Mesodermal cell (in vitro differentiated cells): Measurements from ENCODE around the gene FGF23. TPM values are rescaled to one million over a fixed set of nuclear protein-coding genes. Genes with fewer than 3 reads are reported as not detected.

ENCODE experiments used
- H3K27ac ChIP-seq: 2 replicates; pipeline ENCODE4 v1.7.0; 2013; ENCODE audit warnings: mild to moderate bottlenecking, low read depth, low read length, moderate library complexity; ENCODE audit not compliant: severe bottlenecking
- H3K36me3 ChIP-seq: 2 replicates; pipeline ENCODE4 v1.7.1; 2013; ENCODE audit warnings: mild to moderate bottlenecking, low read length, moderate library complexity; ENCODE audit not compliant: control insufficient read depth, insufficient read depth
- H3K4me1 ChIP-seq: one replicate; pipeline ENCODE4 v1.7.1; 2013; ENCODE audit warnings: mild to moderate bottlenecking, low read length; ENCODE audit not compliant: insufficient read depth, control insufficient read depth, poor library complexity, severe bottlenecking
- H3K4me3 ChIP-seq: 2 replicates; pipeline ENCODE4 v1.7.0; 2013; ENCODE audit warnings: low read length, control low read depth, mild to moderate bottlenecking; ENCODE audit not compliant: insufficient read depth, poor library complexity, severe bottlenecking; ENCODE audit errors: extremely low read depth
- H3K9me3 ChIP-seq: 2 replicates; pipeline ENCODE4 v1.7.1; 2013; ENCODE audit warnings: mild to moderate bottlenecking, low read length, moderate library complexity; ENCODE audit not compliant: control insufficient read depth
- WGBS, 2 experiments: methylation state at CpG; one replicate each; pipeline ENCODE4 v1.1.5; 2013; ENCODE audit warnings: missing lambda C conversion rate in 2 of 2; ENCODE audit not compliant: insufficient coverage in 2 of 2; 5-methylcytosine and 5-hydroxymethylcytosine counted together
- polyA plus RNA-seq, 2 experiments: library from polyadenylated mRNA; stranded (reverse); fragments of 50-300 nt; gene quantifications; one replicate each; pipeline ENCODE4 v1.2.3, GENCODE V29; 2013

The FGF23 gene
- polyA plus RNA-seq (2013, experiment 1 of 2), result 1.4 TPM
- polyA plus RNA-seq (2013, experiment 2 of 2), result 0.91 TPM

GRCh38 chr12:4379405-4379804 lies at the start of gene FGF23:
Gene FGF23 (minus strand): TSS chr12:4379712. CDS start chr12:4379582, 130 bp downstream.
- no peak within 1 kb of the TSS for H3K27ac ChIP-seq
- no peaks in the 10 kb centered on the region for H3K9me3 ChIP-seq
- 19 to 34% methylated on average over 4 to 6 of the region's 7 CpGs for WGBS, 2 experiments
- no peaks in the 10 kb centered on the region for H3K4me1 ChIP-seq
- H3K36me3 ChIP-seq, result no peaks in the 10 kb centered on the region
- H3K4me3 ChIP-seq, result no peak within 1 kb of the TSS

- Histone ChIP-seq H3K9me3 (no peaks in the 10 kb centered on the region), H3K4me3 (no peak overlapping the region), H3K36me3 (no peaks in the 10 kb centered on the region), H3K4me1 (no peaks in the 10 kb centered on the region), H3K27ac (no peak overlapping the region)
- 89 to 90% methylated on average over 6 of the region's 6 CpGs for WGBS, 2 experiments
Measured at GRCh38 chr12:4424422-4424821, 44.9 kb upstream of the FGF23 start.

- H3K4me1 ChIP-seq, result no peaks in the 10 kb centered on the region
- WGBS, 2 experiments, result 93 to 95% methylated on average over 8 to 9 of the region's 11 CpGs
- no peaks in the 10 kb centered on the region for H3K36me3 ChIP-seq
- H3K27ac ChIP-seq, result no peak overlapping the region
- no peak overlapping the region for H3K4me3 ChIP-seq
- no peaks in the 10 kb centered on the region for H3K9me3 ChIP-seq
Measured at GRCh38 chr12:4423528-4424195, 44.1 kb upstream of the FGF23 start.

GRCh38 chr12:4422985-4423384 lies 43.5 kb upstream of the FGF23 start:
- Histone ChIP-seq H3K36me3 (no peaks in the 10 kb centered on the region), H3K9me3 (no peaks in the 10 kb centered on the region), H3K4me1 (no peaks in the 10 kb centered on the region), H3K27ac (no peak overlapping the region), H3K4me3 (no peak overlapping the region)
- WGBS, 2 experiments, result 85 to 92% methylated on average over 7 of the region's 9 CpGs

GRCh38 chr12:4421590-4422031 lies 42.1 kb upstream of the FGF23 start:
- Histone ChIP-seq H3K4me3 (no peak overlapping the region), H3K9me3 (no peaks in the 10 kb centered on the region), H3K36me3 (no peaks in the 10 kb centered on the region), H3K4me1 (no peaks in the 10 kb centered on the region), H3K27ac (no peak overlapping the region)
- WGBS, 2 experiments, result 33 to 44% methylated on average over 1 of the region's 4 CpGs

GRCh38 chr12:4420138-4420670 lies 40.7 kb upstream of the FGF23 start:
- Histone ChIP-seq H3K27ac (no peak overlapping the region), H3K36me3 (no peaks in the 10 kb centered on the region), H3K4me1 (no peaks in the 10 kb centered on the region), H3K4me3 (no peak overlapping the region), H3K9me3 (no peaks in the 10 kb centered on the region)
- WGBS, 2 experiments, result 60 to 100% methylated on average over 1 of the region's 5 CpGs

- Histone ChIP-seq H3K4me1 (no peaks in the 10 kb centered on the region), H3K27ac (no peak overlapping the region), H3K9me3 (no peaks in the 10 kb centered on the region), H3K36me3 (no peaks in the 10 kb centered on the region), H3K4me3 (no peak overlapping the region)
- 97 to 100% methylated on average over 4 of the region's 5 CpGs for WGBS, 2 experiments
Measured at GRCh38 chr12:4418913-4419312, 39.4 kb upstream of the FGF23 start.

GRCh38 chr12:4417936-4418335 lies 38.4 kb upstream of the FGF23 start:
- H3K27ac ChIP-seq, result no peak overlapping the region
- WGBS, 2 experiments, result 46 to 75% methylated on average over 4 of the region's 5 CpGs
- H3K4me3 ChIP-seq, result no peak overlapping the region
- no peaks in the 10 kb centered on the region for H3K4me1 ChIP-seq
- H3K9me3 ChIP-seq, result no peaks in the 10 kb centered on the region
- no peaks in the 10 kb centered on the region for H3K36me3 ChIP-seq

- no peak overlapping the region for H3K27ac ChIP-seq
- no peaks in the 10 kb centered on the region for H3K36me3 ChIP-seq
- no peaks in the 10 kb centered on the region for H3K4me1 ChIP-seq
- H3K9me3 ChIP-seq, result no peaks in the 10 kb centered on the region
- H3K4me3 ChIP-seq, result no peak overlapping the region
- 60 to 67% methylated on average over 3 of the region's 6 CpGs for WGBS, 2 experiments
Measured at GRCh38 chr12:4417455-4417854, 37.9 kb upstream of the FGF23 start.

- Histone ChIP-seq H3K9me3 (no peaks in the 10 kb centered on the region), H3K4me1 (no peaks in the 10 kb centered on the region), H3K27ac (no peak overlapping the region), H3K4me3 (no peak overlapping the region), H3K36me3 (no peaks in the 10 kb centered on the region)
- WGBS, 2 experiments, result 91 to 92% methylated on average over 6 of the region's 8 CpGs
Measured at GRCh38 chr12:4416276-4416675, 36.8 kb upstream of the FGF23 start.

GRCh38 chr12:4412465-4412864 lies 33.0 kb upstream of the FGF23 start:
- no peaks in the 10 kb centered on the region for H3K9me3 ChIP-seq
- WGBS, 2 experiments, result no CpG with 5 or more reads among the region's 1 CpG
- no peaks in the 10 kb centered on the region for H3K4me1 ChIP-seq
- H3K36me3 ChIP-seq, result no peaks in the 10 kb centered on the region
- no peak overlapping the region for H3K4me3 ChIP-seq
- H3K27ac ChIP-seq, result no peak overlapping the region
